Testis (tissue), 2 donors: ENCODE data around the gene FXYD3.

Experiments
- POLR2A ChIP-seq: fragments of 450-650 bp; IDR thresholded peaks from one replicate; pipeline ENCODE4 v1.6.1; 2017; ENCODE audit warnings: antibody characterized with exemption, mild to moderate bottlenecking, moderate library complexity
- TF ChIP-seq, protein P1 (sequence below), 3 experiments: fragments of 450-650 bp in 2 of 3; fragments of 200-600 bp in 1 of 3; sonication (generic) in 1 of 3; IDR thresholded peaks; one replicate each; pipeline ENCODE4 v1.5.1; 2016 to 2019; ENCODE audit warnings: antibody characterized with exemption in 3 of 3, mild to moderate bottlenecking in 2 of 3, moderate library complexity in 1 of 3

DNA sequence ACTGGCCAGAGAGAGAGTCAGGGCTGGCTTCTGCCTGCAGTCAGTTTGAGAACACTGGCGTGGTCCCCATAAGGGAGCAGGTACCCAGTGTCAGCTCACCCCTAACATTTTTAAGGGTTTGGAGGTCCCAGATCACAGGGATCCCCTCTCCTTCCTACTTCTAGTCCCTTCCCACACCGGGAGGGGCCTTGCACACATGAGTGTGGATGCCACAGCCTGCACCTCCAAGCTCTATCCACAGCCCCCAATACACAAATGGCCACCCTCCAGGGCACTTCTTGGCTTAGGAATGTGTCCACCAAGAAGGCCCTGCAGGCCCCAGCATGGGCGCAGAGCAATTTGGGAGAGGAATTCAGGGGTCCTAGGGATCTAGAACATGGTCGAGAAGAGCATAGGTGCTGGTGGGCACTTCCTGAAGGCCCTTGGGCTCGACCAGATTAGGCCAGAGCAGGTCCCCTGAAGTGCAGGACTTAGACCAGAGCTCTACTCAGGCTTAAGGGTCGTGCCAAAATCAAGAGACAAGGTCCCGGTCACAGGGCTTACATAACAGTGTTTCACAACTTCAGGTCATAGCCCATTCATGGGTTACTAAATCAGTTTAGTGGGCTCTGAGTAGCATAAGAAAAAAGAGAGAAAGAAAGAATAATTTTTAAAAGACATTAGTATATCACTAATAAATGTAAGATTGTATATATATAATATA is 54.9 kb downstream of the FXYD3 start:
- TF ChIP-seq, protein P1, sequence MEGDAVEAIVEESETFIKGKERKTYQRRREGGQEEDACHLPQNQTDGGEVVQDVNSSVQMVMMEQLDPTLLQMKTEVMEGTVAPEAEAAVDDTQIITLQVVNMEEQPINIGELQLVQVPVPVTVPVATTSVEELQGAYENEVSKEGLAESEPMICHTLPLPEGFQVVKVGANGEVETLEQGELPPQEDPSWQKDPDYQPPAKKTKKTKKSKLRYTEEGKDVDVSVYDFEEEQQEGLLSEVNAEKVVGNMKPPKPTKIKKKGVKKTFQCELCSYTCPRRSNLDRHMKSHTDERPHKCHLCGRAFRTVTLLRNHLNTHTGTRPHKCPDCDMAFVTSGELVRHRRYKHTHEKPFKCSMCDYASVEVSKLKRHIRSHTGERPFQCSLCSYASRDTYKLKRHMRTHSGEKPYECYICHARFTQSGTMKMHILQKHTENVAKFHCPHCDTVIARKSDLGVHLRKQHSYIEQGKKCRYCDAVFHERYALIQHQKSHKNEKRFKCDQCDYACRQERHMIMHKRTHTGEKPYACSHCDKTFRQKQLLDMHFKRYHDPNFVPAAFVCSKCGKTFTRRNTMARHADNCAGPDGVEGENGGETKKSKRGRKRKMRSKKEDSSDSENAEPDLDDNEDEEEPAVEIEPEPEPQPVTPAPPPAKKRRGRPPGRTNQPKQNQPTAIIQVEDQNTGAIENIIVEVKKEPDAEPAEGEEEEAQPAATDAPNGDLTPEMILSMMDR (IDR thresholded peaks at IDR 0.05) = no peak
- TF ChIP-seq POLR2A = no peak
